Measurements from ENCODE around the gene PSMG1.

GRCh38 chr21:39141502-39141901 lies 41.7 kb downstream of the PSMG1 start:
- TF ChIP-seq CHD2 (IDR thresholded peaks at IDR 0.05; ENCODE audit: low read length) (no peak), CTCF (IDR thresholded peaks at IDR 0.05; ENCODE audit: control extremely low read depth in 1 of 3, insufficient read depth in 1 of 3, low read depth in 1 of 3, low read length in 3 of 3) (no peak), SUZ12 (IDR thresholded peaks at IDR 0.05; ENCODE audit: low read length) (no peak), ATF3 (IDR thresholded peaks at IDR 0.05; ENCODE audit: insufficient read depth, low read depth, low read length) (no peak), TAF1 (IDR thresholded peaks at IDR 0.05; ENCODE audit: low read depth, low read length) (no peak), POLR2A (IDR thresholded peaks at IDR 0.05; ENCODE audit: control extremely low read depth in 1 of 2, low read depth in 2 of 2, low read length in 2 of 2) (no peak), MAX (IDR thresholded peaks at IDR 0.05) (no peak), EZH2 (IDR thresholded peaks at IDR 0.05; ENCODE audit: low read depth, low read length, severe bottlenecking) (no peak), YY1 (IDR thresholded peaks at IDR 0.05; ENCODE audit: low read depth, low read length) (no peak)
- TF ChIP-seq, protein P1, sequence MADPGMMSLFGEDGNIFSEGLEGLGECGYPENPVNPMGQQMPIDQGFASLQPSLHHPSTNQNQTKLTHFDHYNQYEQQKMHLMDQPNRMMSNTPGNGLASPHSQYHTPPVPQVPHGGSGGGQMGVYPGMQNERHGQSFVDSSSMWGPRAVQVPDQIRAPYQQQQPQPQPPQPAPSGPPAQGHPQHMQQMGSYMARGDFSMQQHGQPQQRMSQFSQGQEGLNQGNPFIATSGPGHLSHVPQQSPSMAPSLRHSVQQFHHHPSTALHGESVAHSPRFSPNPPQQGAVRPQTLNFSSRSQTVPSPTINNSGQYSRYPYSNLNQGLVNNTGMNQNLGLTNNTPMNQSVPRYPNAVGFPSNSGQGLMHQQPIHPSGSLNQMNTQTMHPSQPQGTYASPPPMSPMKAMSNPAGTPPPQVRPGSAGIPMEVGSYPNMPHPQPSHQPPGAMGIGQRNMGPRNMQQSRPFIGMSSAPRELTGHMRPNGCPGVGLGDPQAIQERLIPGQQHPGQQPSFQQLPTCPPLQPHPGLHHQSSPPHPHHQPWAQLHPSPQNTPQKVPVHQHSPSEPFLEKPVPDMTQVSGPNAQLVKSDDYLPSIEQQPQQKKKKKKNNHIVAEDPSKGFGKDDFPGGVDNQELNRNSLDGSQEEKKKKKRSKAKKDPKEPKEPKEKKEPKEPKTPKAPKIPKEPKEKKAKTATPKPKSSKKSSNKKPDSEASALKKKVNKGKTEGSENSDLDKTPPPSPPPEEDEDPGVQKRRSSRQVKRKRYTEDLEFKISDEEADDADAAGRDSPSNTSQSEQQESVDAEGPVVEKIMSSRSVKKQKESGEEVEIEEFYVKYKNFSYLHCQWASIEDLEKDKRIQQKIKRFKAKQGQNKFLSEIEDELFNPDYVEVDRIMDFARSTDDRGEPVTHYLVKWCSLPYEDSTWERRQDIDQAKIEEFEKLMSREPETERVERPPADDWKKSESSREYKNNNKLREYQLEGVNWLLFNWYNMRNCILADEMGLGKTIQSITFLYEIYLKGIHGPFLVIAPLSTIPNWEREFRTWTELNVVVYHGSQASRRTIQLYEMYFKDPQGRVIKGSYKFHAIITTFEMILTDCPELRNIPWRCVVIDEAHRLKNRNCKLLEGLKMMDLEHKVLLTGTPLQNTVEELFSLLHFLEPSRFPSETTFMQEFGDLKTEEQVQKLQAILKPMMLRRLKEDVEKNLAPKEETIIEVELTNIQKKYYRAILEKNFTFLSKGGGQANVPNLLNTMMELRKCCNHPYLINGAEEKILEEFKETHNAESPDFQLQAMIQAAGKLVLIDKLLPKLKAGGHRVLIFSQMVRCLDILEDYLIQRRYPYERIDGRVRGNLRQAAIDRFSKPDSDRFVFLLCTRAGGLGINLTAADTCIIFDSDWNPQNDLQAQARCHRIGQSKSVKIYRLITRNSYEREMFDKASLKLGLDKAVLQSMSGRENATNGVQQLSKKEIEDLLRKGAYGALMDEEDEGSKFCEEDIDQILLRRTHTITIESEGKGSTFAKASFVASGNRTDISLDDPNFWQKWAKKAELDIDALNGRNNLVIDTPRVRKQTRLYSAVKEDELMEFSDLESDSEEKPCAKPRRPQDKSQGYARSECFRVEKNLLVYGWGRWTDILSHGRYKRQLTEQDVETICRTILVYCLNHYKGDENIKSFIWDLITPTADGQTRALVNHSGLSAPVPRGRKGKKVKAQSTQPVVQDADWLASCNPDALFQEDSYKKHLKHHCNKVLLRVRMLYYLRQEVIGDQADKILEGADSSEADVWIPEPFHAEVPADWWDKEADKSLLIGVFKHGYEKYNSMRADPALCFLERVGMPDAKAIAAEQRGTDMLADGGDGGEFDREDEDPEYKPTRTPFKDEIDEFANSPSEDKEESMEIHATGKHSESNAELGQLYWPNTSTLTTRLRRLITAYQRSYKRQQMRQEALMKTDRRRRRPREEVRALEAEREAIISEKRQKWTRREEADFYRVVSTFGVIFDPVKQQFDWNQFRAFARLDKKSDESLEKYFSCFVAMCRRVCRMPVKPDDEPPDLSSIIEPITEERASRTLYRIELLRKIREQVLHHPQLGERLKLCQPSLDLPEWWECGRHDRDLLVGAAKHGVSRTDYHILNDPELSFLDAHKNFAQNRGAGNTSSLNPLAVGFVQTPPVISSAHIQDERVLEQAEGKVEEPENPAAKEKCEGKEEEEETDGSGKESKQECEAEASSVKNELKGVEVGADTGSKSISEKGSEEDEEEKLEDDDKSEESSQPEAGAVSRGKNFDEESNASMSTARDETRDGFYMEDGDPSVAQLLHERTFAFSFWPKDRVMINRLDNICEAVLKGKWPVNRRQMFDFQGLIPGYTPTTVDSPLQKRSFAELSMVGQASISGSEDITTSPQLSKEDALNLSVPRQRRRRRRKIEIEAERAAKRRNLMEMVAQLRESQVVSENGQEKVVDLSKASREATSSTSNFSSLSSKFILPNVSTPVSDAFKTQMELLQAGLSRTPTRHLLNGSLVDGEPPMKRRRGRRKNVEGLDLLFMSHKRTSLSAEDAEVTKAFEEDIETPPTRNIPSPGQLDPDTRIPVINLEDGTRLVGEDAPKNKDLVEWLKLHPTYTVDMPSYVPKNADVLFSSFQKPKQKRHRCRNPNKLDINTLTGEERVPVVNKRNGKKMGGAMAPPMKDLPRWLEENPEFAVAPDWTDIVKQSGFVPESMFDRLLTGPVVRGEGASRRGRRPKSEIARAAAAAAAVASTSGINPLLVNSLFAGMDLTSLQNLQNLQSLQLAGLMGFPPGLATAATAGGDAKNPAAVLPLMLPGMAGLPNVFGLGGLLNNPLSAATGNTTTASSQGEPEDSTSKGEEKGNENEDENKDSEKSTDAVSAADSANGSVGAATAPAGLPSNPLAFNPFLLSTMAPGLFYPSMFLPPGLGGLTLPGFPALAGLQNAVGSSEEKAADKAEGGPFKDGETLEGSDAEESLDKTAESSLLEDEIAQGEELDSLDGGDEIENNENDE (IDR thresholded peaks at IDR 0.05; ENCODE audit: insufficient replicate concordance, low read length) = no peak

All from H1 (cell line).